DMS 273 treated with DMSO at 0.1 percent for 48 hours (cell line): ENCODE measurements around the gene GLT1D1.
"Not testable (repeated sequence)": the region's sequence is repeated elsewhere in the genome, so short reads cannot be mapped to it uniquely, and the experiment has no call there.

ENCODE experiments used
- DNase-seq: peaks from one replicate; lab custom pipeline; 2025; lab: John Stamatoyannopoulos, UW

The GLT1D1 gene

DNA sequence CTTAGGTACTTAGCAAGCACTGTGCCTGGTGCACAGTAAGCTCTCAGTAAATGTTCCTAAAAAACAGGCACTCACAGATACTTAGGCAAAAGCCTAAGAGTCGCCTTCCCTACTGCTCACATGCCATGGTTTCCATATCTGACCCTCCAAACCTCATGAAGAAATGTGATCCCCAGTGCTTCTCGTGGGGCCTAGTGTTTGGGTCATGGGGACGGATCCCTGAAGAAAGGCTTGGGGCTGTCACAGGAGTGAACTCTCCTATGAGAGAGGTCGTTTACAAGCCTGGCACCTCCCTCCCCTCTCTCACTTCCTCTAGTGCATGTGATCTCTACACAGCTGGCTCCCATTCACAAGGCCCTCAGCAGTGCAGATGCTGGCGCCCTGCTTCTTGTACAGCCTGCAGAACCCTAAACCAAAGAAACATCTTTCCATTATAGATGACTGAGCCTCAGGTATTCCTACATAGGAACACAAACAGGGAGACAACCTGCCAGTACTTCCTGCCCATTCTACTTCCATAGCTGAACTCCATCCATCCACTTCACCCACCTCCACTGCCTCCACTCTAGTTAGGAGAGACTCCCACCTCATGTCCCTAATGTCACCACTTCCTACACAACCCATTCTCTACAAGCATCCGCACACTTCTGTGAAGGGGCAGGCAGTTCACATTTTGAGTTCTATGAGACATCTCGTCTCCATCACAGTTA, 32.4 kb upstream of the GLT1D1 start:
- no peak for DNase-seq

DNA sequence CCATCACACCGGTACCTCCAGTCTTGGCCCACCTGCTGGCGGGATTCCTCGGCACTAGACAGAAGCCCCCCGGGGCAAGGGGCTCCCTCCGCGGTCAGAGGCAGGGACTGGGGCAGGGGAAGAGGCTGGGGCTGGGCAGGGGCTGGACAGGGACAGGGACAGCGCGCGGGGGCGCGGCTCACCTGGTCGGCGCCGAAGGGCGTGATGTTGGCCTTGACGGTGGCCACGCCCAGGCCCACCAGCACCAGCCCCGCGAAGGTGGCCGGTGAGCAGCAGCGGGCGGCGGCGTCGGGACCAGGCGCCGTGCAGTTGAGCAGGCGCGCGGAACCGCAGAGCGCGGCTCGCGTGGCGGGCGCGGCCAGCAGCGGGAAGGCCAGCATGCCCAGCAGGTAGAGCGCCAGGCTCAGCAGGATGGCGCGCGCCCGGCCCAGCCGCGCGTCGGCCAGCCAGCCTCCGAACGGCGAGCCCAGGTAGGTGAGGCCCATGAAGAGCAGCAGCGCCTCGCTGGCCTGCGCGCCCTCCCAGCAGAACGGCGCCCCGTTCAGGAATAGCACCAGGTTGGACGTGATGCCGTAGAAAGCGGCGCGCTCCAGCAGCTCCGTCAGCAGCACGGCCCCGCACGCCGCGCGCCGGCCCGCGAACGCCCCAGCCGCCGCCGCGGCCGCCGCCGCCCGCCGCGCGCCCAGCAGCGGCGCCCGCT, 29.9 kb upstream of the GLT1D1 start:
- no peak for DNase-seq

- DNase-seq = peak; percentile 52
Observed at GRCh38 chr12:128823916-128824839, 29.1 kb upstream of the GLT1D1 start, which contains the start of gene SLC15A4. Gene SLC15A4 (minus strand): TSS chr12:128823958. CDS start chr12:128823943, 15 bp downstream.

DNA sequence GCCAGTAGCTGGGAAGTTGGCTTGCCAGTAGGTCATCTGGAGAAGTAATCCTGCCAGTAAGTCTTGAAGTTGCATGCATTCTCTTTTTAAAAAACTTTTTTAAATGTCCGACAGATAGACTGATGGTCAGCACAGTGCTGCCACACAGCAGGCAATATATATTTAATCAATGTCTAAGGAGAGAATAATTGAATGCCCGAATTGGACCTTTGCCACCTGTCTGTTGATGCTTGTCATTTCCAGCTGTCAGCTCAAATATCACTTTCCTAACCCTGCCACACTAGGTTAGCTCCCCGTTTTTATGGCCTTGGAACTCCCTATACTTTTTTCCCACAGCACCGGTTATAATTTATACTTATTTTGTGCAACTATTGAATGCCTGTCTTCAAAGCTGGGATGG, 27.4 kb upstream of the GLT1D1 start:
- DNase-seq = no peak

GRCh38 chr12:128827724-128828123, 25.6 kb upstream of the GLT1D1 start:
- DNase-seq = no peak

- no peak for DNase-seq
Observed at GRCh38 chr12:128829861-128830504, 23.3 kb upstream of the GLT1D1 start.

DNA sequence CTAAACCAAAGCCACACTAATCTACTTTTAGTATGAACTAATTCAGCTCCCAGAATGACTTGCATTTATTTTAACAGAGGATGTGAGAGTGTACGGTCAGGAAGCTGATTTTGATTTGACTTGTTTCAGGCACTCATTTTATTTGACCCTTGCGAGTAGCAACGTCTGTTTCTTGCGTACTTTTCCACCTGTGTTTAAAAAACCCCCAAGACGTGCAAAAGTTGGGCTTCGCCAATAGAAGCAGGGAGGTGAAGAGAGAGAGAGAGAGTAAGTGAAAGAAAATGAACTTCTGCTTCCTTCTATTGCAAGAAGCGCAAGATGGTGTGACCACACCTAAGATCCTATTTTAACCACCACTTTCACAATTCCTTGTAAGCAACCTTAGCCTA, 22.8 kb upstream of the GLT1D1 start:
- no peak for DNase-seq

DNA sequence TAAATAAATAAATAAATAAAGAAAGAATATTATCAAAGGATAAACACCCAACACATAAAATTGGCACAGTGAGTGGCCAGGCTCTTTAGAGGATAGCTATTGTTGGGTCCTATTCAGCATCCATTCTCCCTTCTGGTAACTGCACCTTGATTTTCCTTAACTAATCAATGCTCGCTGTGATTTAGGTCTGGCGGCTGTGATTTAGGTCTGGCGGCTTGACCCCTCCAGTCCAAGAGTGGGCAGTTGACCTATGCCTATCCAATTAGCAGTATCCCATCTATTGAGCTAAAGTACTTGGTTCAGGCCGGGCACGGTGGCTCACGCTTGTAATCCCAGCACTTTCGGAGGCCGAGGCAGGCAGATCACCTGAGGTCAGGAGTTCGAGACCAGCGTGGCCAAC, 19.9 kb upstream of the GLT1D1 start:
- no peak for DNase-seq

GRCh38 chr12:128839885-128840284, 13.4 kb upstream of the GLT1D1 start:
- DNase-seq = not testable (repeated sequence)

- DNase-seq = no peak
Observed at GRCh38 chr12:128840862-128841468, 12.3 kb upstream of the GLT1D1 start.

- DNase-seq = no peak
Observed at GRCh38 chr12:128842579-128842978, 10.7 kb upstream of the GLT1D1 start.

DNA sequence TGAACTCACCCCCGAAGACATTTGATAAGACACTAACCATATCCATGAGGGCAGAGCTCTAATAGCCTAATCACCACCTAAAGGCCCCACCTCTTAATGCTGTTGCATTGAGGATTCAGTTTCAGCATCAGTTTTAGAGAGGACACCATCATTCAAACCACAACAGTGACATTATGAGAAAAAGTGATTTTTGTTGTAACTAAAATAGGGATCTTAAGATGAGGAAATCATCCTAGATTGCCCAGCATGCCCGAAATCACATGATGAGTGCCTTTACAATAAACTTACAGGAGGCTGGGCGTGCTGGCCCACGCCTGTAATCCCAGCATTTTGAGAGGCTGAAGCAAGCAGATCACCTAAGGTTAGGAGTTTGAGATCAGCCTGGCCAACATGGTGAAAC, 9.7 kb upstream of the GLT1D1 start:
- no peak for DNase-seq

DNA sequence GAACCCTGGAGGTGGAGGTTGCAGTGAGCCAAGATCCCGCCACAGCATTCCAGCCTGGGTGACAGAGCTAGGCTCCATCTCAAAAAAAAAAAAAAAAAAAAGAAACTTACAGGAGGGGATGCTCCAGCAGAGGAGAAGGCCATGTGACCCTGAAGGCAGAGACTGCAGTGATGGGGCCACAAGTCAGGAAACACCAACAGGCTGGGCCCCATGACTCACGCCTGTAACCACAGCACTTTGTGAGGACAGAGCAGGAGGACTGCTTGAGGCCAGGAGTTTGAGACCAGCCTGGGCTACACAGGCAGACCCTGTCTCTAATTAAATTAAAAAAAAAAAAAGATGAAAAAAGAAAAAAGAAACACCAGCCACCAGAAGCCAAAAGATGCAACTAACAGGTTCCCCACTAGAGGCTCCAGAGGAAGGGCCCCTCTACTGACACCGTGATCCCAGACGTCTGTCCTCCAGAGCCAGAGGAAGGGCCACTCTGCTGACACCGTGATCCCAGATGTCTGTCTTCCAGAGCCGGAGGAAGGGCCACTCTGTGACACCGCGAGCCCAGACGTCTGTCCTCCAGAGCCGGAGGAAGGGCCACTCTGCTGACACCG, 9.1 kb upstream of the GLT1D1 start:
- DNase-seq = no peak

DNA sequence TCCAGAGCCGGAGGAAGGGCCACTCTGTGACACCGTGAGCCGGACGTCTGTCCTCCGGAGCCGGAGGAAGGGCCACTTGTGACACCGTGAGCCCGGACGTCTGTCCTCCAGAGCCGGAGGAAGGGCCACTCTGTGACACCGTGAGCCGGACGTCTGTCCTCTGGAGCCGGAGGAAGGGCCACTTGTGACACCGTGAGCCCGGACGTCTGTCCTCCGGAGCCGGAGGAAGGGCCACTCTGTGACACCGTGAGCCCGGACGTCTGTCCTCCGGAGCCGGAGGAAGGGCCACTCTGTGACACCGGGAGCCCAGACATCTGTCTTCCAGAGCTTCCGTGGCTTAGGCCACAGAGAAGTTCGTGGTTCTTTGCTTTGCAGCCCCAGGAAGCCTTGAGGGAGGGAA, 6.6 kb upstream of the GLT1D1 start:
- not testable (repeated sequence) for DNase-seq

DNA sequence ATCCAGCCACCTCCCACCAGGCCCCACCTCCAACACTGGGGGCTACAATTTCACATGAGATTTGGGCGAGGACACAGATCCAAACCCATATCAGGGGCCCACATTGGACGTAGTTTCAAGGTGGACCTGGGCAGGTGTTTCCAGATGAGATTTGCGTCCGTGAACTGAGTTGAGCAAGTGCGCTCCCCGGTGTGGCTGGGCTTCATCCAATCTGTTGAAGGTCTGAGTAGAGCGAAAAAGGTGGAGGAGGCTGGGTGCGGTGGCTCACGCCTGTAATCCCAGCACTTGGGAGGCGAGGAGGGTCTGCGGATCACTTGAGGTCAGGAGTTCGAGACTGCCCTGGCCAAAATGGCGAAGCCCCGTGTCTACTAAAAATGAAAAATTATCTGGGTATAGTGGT, 4.9 kb upstream of the GLT1D1 start:
- no peak for DNase-seq

- DNase-seq = not testable (repeated sequence)
Observed at GRCh38 chr12:128849806-128850205, 3.5 kb upstream of the GLT1D1 start.

GRCh38 chr12:128850400-128850799, 2.9 kb upstream of the GLT1D1 start:
- no peak for DNase-seq

GRCh38 chr12:128851429-128851828, 1.8 kb upstream of the GLT1D1 start:
- not testable (repeated sequence) for DNase-seq

- DNase-seq = no peak
Observed at GRCh38 chr12:128852026-128852698, 1.1 kb upstream of the GLT1D1 start.

GRCh38 chr12:128853600-128854197, 421 bp downstream of the GLT1D1 start:
- DNase-seq = no peak
